ENCODE results near the gene B4GALNT2.

The B4GALNT2 gene

DNA sequence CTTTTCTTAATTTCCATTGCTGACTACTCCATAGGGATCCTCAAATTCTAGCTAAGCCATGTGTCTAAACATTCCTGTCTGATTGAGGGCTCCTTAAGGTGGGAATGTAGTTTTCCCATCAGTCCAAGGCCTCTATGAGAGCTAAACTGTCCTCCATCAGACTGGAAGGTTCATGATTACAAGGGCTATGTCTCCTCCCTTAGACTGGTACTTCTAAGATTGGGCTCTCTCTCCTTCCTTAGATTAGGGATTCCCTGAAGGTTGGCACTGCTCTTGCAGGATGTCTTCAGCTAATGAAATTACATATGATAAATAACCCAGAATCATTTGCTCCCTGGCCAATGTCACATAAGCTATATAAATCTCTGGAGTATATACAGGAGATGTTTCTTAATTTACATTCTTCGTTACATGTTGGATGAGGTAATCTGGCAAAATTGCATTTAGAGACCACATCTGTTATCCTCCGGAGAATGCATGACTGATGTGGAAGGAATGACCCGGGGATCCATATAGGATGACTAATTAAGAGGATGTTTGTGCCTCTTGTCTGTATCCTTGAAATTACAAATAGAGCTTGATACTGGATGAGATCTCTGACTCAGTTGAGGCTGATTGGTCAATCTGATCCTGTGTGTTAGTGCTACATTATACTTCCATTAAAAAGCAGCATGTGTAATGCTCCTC, 14.2 kb downstream of the B4GALNT2 start:
- H3K36me3 Mint-ChIP-seq (ENCODE audit: low read depth): no peaks in the 10 kb centered on the region
- H3K4me1 Mint-ChIP-seq: no peaks in the 10 kb centered on the region
- H3K27me3 Mint-ChIP-seq (ENCODE audit: low read depth, poor library complexity): peaks cover 53% of the 10 kb centered on the region
- H3K27ac Mint-ChIP-seq: no peak overlapping the region
- no peak overlapping the region for H3K4me3 Mint-ChIP-seq
- TF ChIP-seq, protein P1, sequence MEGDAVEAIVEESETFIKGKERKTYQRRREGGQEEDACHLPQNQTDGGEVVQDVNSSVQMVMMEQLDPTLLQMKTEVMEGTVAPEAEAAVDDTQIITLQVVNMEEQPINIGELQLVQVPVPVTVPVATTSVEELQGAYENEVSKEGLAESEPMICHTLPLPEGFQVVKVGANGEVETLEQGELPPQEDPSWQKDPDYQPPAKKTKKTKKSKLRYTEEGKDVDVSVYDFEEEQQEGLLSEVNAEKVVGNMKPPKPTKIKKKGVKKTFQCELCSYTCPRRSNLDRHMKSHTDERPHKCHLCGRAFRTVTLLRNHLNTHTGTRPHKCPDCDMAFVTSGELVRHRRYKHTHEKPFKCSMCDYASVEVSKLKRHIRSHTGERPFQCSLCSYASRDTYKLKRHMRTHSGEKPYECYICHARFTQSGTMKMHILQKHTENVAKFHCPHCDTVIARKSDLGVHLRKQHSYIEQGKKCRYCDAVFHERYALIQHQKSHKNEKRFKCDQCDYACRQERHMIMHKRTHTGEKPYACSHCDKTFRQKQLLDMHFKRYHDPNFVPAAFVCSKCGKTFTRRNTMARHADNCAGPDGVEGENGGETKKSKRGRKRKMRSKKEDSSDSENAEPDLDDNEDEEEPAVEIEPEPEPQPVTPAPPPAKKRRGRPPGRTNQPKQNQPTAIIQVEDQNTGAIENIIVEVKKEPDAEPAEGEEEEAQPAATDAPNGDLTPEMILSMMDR (IDR thresholded peaks at IDR 0.05): no peak
- no peak for DNase-seq
- peaks cover 5% of the 10 kb centered on the region for H3K9me3 Mint-ChIP-seq

DNA sequence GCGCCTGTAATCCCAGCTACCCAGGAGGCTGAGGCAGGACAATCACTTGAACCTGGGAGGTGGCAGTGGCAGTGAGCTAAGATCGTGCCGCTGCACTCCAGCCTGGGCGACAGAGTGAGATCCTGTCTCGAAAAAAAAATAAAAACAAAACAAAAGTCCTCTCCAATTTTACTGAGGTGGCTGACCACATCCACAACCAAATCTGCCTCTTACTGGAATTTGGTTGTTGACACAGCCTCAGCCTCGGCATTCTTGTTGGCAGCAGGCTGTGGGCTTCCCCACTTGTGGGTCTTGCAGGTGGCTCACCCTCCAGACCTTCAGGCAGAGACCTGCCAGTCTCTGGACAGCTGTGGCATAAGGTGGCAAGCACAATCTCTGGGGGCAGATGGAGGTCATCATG, 15.6 kb downstream of the B4GALNT2 start:
- Mint-ChIP-seq H3K27ac (no peak overlapping the region), H3K4me3 (no peak overlapping the region), H3K36me3 (ENCODE audit: low read depth) (no peaks in the 10 kb centered on the region), H3K27me3 (ENCODE audit: low read depth, poor library complexity) (peaks cover 44% of the 10 kb centered on the region), H3K9me3 (peaks cover 5% of the 10 kb centered on the region), H3K4me1 (no peaks in the 10 kb centered on the region)
- TF ChIP-seq, protein P1 (IDR thresholded peaks at IDR 0.05): no peak
- no peak for DNase-seq

DNA sequence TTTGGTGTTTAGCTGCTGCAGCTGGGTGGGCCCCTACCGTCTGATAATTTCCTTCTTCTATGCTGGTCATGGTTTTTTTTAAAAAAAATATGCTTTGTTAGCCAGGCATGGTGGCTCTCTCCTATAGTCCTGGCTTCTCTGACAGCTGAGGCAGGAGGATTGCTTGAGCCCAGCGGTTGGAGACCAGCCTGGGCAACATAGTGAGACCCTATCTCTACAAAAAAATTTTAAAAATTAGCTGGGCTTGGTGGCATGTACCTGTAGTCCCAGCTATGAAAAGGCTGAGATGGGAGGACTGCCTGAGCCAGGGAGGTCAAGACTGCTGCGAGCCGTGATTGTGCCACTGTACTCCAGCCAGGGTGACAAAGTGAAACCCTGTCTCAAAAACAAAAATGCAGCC, 19.4 kb downstream of the B4GALNT2 start:
- Mint-ChIP-seq H3K27me3 (ENCODE audit: low read depth, poor library complexity) (peaks cover 37% of the 10 kb centered on the region), H3K36me3 (ENCODE audit: low read depth) (no peaks in the 10 kb centered on the region), H3K4me3 (no peak overlapping the region), H3K4me1 (no peaks in the 10 kb centered on the region), H3K27ac (no peak overlapping the region), H3K9me3 (peaks cover 5% of the 10 kb centered on the region)
- DNase-seq: no peak
- TF ChIP-seq, protein P1 (IDR thresholded peaks at IDR 0.05): no peak

DNA sequence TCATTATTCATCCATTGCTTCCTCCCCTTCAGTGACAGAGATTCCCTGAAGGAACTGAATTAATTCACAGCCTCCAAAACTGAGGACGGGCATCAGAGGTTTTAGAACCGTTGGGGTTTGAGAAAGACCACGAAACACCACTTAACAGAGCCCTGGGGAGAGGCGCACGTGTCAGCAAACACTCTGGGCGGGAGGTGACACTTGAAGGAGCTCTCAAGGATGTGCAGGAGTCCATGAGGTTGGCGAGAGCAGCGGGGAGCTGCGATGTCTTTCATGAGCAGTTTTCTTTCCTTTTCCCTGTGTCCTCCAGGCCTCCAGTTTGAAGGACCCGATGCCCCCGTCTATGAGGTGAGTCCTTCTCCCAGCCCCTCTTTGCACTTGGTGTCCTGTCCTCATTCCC, 23.7 kb downstream of the B4GALNT2 start:
- Mint-ChIP-seq H3K4me1 (no peaks in the 10 kb centered on the region), H3K27me3 (ENCODE audit: low read depth, poor library complexity) (peaks cover 58% of the 10 kb centered on the region), H3K36me3 (ENCODE audit: low read depth) (no peaks in the 10 kb centered on the region), H3K9me3 (peaks cover 5% of the 10 kb centered on the region), H3K4me3 (no peak overlapping the region), H3K27ac (no peak overlapping the region)
- TF ChIP-seq, protein P1 (IDR thresholded peaks at IDR 0.05): no peak
- DNase-seq: no peak

DNA sequence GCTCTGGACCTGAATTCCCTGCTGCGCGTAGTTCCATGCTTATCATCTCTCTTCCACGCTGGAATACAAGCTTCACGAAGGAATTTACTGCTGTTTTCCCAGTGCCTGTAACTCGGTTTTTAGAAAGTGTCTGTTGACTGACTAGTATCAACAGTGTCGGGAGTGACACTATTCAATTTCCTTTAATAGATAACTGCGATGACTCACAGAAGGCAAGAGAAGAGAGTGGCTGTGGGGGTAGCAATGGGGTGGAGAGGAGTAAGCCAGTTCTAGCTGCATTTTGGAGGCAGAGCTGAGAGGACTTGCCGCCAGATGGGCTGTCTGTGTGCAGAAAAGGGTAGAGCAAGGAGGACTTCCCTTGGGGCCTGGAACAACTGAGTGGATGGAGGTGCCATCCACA, 25.2 kb downstream of the B4GALNT2 start:
- H3K4me1 Mint-ChIP-seq: no peaks in the 10 kb centered on the region
- H3K4me3 Mint-ChIP-seq: no peak overlapping the region
- H3K36me3 Mint-ChIP-seq (ENCODE audit: low read depth): no peaks in the 10 kb centered on the region
- no peak overlapping the region for H3K27ac Mint-ChIP-seq
- H3K9me3 Mint-ChIP-seq: peaks cover 5% of the 10 kb centered on the region
- no peak for DNase-seq
- H3K27me3 Mint-ChIP-seq (ENCODE audit: low read depth, poor library complexity): peaks cover 64% of the 10 kb centered on the region
- TF ChIP-seq, protein P1 (IDR thresholded peaks at IDR 0.05): no peak

DNA sequence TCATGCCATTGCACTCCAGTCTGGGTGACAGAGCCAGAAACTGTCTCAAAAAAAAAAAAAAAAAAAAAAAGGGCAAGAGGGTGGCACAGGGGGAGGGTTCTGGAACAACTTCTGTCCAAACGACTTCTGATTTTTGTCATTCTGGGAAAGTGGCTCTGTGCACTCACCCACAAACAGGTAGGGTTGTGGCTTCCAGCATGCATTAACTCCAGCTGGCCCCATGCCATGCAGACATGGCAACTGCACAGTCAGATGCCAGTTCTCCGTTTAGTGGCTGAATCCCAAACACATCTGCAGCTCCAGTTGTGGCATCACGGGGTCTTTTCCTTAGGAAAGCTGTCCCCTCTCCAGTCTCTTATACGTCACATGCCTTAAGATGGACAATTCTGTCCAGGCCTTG, 30.3 kb downstream of the B4GALNT2 start:
- no peaks in the 10 kb centered on the region for H3K36me3 Mint-ChIP-seq (ENCODE audit: low read depth)
- TF ChIP-seq, protein P1 (IDR thresholded peaks at IDR 0.05): no peak
- no peak overlapping the region for H3K27ac Mint-ChIP-seq
- H3K4me3 Mint-ChIP-seq: no peak overlapping the region
- H3K27me3 Mint-ChIP-seq (ENCODE audit: low read depth, poor library complexity): peaks cover 84% of the 10 kb centered on the region
- DNase-seq: no peak
- H3K9me3 Mint-ChIP-seq: no peaks in the 10 kb centered on the region
- H3K4me1 Mint-ChIP-seq: no peaks in the 10 kb centered on the region
